ENCODE data around the gene FAM184A. TPM values are rescaled to one million over a fixed set of nuclear protein-coding genes. Genes with fewer than 3 reads are reported as not detected.

FAM184A gene
- polyA plus RNA-seq, 1 experiment: not detected

DNA sequence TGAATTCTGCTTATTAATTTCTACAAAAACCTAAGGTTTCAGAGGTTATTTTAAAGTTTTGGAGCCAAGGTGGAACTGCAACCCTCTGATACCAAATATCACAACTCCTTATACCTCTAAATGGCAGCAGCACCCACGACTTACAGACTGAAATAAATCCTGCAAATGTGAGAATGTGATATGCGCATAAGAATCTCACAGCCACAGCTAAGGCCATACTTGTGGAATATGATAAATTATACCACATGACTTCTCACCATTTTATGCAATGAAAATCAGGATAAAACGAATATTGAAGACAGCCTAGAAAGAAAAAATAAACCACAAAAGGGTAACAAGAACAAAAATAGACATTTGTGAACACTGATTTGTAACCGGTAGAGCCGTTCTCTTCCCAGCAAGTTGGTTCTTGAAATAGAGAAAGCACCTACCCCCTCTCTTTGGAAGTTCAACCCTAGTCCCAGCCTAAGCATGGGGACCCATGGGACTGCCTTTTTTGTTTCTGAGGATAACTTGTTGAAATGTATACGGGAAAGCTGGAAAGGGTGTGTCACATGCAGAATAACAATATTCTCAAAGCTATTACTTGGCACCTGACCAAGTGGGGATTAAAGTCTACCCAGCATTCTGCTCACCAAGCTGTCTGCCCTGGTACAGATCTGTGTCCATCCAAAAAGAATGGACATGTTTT lies 96.4 kb downstream of the FAM184A start:
- ChIA-PET POLR2A (no interaction called here), CTCF (no interaction called here)
- no peak for DNase-seq (ENCODE audit: low read depth)
- Histone ChIP-seq H3K36me3 (ENCODE audit: control insufficient read depth, insufficient read depth, low read length) (no peaks in the 10 kb centered on the region), H3K4me3 (ENCODE audit: low read depth, low read length) (no peak overlapping the region), H3K27me3 (ENCODE audit: control insufficient read depth, insufficient read depth, low read length) (no peaks in the 10 kb centered on the region)
- TF ChIP-seq, protein P1, sequence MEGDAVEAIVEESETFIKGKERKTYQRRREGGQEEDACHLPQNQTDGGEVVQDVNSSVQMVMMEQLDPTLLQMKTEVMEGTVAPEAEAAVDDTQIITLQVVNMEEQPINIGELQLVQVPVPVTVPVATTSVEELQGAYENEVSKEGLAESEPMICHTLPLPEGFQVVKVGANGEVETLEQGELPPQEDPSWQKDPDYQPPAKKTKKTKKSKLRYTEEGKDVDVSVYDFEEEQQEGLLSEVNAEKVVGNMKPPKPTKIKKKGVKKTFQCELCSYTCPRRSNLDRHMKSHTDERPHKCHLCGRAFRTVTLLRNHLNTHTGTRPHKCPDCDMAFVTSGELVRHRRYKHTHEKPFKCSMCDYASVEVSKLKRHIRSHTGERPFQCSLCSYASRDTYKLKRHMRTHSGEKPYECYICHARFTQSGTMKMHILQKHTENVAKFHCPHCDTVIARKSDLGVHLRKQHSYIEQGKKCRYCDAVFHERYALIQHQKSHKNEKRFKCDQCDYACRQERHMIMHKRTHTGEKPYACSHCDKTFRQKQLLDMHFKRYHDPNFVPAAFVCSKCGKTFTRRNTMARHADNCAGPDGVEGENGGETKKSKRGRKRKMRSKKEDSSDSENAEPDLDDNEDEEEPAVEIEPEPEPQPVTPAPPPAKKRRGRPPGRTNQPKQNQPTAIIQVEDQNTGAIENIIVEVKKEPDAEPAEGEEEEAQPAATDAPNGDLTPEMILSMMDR (IDR thresholded peaks at IDR 0.05; ENCODE audit: insufficient read depth, low read depth, low read length): no peak

DNA sequence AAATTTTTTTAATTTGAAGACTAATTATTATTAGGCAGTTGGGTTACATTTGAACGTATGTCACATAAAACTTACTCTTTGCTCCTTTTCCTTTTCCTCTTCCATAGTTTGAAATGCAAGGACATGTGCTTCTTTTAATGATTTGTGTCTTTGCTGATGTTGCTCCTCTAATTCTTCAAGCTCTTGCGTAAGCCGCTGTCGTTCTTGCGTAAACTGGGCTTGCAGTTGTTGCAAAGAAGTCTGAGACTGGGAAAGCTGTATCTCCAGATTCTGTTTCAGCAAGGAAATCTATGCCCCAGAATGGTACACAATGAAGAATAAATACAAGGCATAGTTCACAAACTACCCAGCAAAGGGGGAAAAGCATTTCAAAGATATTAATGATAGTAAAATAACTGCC lies 98.4 kb downstream of the FAM184A start:
- POLR2A ChIA-PET: no interaction called here
- no peak for DNase-seq (ENCODE audit: low read depth)
- Histone ChIP-seq H3K36me3 (ENCODE audit: control insufficient read depth, insufficient read depth, low read length) (no peaks in the 10 kb centered on the region), H3K4me3 (ENCODE audit: low read depth, low read length) (no peak overlapping the region), H3K27me3 (ENCODE audit: control insufficient read depth, insufficient read depth, low read length) (no peaks in the 10 kb centered on the region)
- TF ChIP-seq, protein P1 (IDR thresholded peaks at IDR 0.05; ENCODE audit: insufficient read depth, low read depth, low read length): no peak
- CTCF ChIA-PET: no interaction called here

DNA sequence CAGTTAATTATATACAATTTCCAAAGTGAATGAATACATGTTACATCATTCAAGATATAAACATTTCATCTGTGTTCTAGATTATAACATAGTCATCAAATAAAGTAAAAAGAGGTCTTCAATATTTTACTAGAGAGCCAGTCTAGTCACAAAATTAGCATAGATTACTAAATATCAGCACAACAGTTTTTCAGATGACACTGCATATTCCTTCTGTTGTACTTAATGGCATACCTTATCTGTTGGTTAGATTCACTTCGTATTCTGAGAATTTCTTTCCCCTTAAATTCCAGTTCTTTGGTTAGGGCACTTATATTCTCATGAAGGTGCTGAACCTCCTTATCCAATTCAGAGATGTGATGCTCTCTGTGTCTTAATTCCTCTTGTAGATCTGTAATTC lies 103.7 kb downstream of the FAM184A start:
- no peak for DNase-seq (ENCODE audit: low read depth)
- CTCF ChIA-PET: no interaction called here
- no peaks in the 10 kb centered on the region for H3K36me3 ChIP-seq (ENCODE audit: control insufficient read depth, insufficient read depth, low read length)
- H3K27me3 ChIP-seq (ENCODE audit: control insufficient read depth, insufficient read depth, low read length): no peaks in the 10 kb centered on the region
- POLR2A ChIA-PET: no interaction called here
- no peak overlapping the region for H3K4me3 ChIP-seq (ENCODE audit: low read depth, low read length)
- TF ChIP-seq, protein P1 (IDR thresholded peaks at IDR 0.05; ENCODE audit: insufficient read depth, low read depth, low read length): no peak

- no peaks in the 10 kb centered on the region for H3K27me3 ChIP-seq (ENCODE audit: control insufficient read depth, insufficient read depth, low read length)
- no peaks in the 10 kb centered on the region for H3K36me3 ChIP-seq (ENCODE audit: control insufficient read depth, insufficient read depth, low read length)
- CTCF ChIA-PET: interaction anchor here (0.6 to 2.4 kb wide), 3 partner anchors 9 to 139 kb away, joined by 3 to 7 read pairs (median 3); no protein-coding TSS in a partner anchor
- no peak for DNase-seq (ENCODE audit: low read depth)
- TF ChIP-seq, protein P1 (IDR thresholded peaks at IDR 0.05; ENCODE audit: insufficient read depth, low read depth, low read length): no peak
- POLR2A ChIA-PET: no interaction called here
- H3K4me3 ChIP-seq (ENCODE audit: low read depth, low read length): no peak overlapping the region
These were observed 106.8 kb downstream of the FAM184A start for GRCh38 chr6:118971682-118972081.

DNA sequence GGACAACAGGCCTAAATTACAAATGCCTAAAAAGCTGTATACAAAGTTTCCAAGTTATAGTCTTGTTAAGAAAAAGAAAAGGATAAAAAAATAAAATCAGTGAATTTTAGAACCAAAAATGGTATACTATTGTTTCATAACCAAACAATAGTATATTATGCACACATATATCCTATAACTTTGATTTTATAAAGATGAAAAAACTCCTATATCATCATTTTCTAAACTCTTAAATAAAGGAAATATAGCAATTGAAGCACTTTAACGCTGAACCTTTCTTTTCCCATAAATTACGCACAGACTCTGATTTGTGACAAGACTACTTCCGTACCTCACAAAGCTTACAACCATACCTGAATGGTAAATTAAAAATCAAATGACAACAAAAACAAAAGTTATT lies 107.6 kb downstream of the FAM184A start:
- TF ChIP-seq, protein P1 (IDR thresholded peaks at IDR 0.05; ENCODE audit: insufficient read depth, low read depth, low read length): no peak
- Histone ChIP-seq H3K27me3 (ENCODE audit: control insufficient read depth, insufficient read depth, low read length) (no peaks in the 10 kb centered on the region), H3K36me3 (ENCODE audit: control insufficient read depth, insufficient read depth, low read length) (no peaks in the 10 kb centered on the region), H3K4me3 (ENCODE audit: low read depth, low read length) (no peak overlapping the region)
- DNase-seq (ENCODE audit: low read depth): no peak
- CTCF ChIA-PET: interaction anchor here (1.4 to 2.4 kb wide), 2 partner anchors 53 to 139 kb away, joined by 4 to 7 read pairs; no protein-coding TSS in a partner anchor
- POLR2A ChIA-PET: no interaction called here
